SW480 (cell line): ENCODE results near the gene FAM81B.

ENCODE experiments used
- DNase-seq: peaks from one replicate; pipeline ENCODE4 v3.0.0-alpha.2; 2016; ENCODE audit warnings: low spot score

FAM81B gene

DNA sequence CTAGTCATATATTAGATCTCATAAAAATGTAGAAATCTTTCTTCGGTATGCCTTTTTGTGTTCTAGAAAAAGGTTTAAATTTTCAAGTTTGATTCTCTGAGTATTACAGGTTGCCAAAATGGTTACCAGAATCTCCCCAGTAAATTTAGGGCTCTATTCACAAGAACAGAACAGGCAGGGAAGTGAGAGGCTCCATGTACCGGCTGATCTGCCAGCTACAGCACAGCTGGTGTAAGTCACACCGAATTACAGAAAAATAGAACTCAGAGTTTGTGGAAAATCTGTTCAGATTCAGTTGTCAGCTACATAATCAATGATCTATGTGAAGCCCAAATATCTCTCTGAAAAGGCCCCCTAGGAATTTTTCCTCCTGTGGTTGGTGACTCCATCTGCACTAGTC, 10.5 kb downstream of the FAM81B start:
- no peak for DNase-seq

DNA sequence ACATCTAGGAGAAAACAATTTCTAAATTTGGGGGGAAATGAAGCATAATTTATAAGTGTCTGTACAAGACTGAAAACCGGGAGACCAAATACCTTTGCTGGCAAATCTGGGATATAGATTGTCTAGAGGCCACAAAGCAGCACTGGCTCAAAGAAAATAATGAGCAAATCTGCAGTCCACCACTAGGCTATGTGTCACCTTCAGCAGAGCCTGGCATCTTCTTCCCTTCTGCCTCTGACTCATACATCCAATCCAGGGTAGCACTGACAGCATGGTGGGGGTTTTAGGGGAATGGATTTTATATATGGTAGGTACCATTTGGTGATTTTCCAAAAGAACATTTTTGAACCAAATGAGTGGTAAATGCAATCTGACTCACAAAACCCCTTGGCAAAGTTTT, 12.8 kb downstream of the FAM81B start:
- peak; percentile 11 for DNase-seq

DNA sequence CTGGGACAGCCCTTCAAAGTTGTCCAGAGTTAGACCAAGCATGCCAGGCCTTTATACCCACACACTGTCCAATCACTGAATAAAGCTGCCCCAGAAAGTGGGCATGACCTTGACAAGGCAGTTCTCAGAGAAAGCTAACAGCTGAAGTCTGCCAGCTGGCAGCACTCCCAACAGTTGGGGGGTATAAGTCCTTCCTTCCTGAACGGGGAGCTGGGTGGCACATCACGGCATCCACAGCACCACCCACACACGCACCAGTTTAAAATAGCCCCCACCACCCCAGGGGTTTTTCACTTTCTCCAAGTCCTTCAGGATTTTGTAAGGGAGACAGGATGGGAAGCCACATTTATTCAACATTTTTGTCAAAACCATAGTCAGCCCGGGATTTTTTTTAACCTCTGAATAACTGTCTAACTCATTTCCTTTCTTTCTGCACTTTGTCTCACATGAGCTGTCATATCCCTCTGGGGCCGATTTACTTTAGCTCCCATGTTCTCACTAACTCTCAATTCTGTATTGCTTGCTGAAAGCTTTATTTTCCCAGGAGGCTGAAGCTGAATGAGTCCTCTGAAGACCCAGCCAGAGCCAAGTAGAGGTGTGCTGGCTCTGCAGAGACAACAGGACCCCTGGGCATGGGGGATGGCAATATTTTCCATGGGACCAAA, 15.4 kb downstream of the FAM81B start:
- no peak for DNase-seq

DNA sequence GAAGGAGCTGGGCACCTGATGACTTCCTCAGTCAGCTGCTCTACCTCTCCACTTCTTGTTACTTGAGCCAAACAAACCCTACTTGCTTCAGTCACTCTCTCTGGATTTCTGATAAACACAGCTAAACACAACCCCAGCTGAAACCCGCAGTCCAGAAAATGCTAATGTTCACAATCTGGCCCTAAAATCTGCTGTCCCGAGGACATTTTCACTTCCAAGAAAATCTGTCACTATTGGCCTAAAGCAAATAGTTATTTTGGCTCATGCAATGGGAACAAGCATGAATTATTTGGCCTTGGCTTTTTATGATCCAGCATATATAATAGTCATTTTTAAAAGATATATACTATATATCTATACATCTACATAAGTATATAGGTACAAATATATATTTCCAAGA, 19.1 kb downstream of the FAM81B start:
- DNase-seq = no peak

DNA sequence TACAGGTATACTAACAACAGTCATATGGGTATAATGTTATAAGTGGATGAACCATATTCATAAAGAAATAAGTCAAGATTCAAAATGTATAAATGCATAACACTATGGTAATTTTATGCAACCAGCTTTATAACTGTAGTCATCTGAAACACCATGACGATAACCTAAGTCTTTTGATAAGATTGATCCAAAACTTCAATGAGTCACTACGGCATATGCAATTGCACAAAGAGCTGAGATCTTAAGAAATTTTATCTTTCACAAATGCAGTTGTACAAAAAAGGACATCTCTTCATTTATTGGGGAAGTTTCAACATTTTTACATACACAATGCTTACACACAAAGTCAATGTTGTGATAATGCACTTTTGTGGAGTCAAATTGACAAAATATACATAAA, 20.3 kb downstream of the FAM81B start:
- no peak for DNase-seq

DNA sequence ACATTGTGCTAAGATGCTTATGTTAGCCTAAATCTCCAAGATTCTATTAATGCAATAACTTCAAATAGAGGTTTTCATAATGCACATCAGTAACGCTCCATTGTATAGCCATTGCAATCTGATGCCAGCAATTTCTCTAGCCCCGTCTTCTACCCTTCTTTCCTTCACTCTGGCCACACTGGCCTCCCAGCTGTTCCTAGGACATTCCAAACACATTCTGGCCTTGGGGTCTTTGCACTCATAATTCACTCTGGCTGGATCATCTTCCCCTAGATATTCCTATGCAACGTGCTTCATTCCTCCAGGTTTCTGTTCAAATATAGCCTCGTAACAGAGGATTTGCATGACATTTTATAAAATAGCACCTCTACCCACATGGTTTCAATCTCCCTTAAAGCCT, 23.3 kb downstream of the FAM81B start:
- no peak for DNase-seq

DNA sequence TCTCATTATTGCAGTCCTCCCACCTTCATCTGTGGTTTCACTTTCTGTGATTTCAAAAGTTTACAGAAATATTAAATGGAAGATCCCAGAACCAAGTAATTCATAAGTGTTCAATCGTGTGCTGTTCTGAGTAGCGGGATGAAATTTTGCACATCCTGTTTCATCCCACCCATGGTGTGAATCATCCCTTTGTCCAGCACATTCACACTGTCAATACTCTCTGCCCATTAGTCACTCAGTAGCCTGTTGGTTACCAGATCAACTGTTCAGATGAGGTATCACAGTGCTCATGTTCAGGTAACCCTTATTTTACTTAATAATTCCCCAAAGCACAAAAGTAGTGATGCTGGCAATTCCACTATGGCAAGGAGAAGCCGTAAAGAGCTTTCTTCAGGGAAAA, 26.8 kb downstream of the FAM81B start:
- no peak for DNase-seq

DNA sequence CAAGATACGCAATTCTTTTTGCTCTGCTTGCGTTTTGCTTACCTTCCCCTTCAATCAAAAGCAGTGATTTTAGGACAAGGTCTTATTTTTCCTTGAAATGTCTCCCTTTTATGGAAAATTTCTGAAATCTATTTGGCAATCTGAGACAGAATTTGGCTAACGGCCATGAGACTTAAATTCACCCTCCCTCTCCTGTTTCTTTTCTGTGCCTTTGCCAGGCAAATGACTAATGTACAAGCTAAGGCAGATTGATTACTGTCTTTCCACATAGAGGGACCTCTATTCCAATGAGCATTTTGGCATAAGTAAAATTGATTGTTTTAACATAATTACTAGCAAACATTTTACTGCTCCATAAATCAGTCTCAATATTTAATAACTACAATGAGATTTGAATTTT, 31.7 kb downstream of the FAM81B start:
- DNase-seq = no peak

DNA sequence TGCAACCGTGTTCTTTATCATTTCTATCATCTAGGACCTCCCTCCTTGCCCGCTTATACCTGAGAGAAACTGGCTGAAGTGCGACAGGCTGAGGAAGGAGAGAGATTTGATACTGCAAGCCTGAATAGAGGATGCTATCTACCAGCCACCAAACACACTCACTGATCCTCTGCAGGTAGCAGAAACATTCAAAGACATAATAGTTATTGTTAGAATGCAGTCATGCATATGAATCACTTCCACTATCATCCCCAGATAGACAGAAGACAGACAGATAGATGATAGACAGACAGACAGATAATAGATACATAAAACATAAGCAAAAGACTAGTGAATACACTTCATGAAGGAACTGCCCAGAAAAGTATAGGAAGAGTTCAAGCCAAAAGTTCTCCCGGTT, 32.9 kb downstream of the FAM81B start:
- DNase-seq = no peak

DNA sequence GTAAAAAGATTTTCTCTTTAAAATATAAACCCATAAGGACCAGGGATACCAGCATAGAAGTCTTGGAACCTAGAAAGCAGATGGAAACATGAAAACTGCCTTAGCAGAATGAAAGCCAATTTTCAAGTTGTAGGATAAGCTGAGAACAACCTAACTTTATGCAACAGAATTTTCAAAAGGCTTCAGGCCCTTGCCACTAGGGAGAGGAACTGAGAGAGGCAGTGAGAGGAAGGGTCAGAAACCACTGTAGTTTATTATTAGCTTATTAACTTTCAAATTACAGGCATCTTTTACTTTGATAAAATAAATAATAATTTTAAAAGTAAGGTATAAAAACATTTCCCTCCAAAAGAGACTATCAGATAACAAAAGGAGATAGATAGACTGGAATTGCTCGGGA, 33.4 kb downstream of the FAM81B start:
- DNase-seq = no peak

DNA sequence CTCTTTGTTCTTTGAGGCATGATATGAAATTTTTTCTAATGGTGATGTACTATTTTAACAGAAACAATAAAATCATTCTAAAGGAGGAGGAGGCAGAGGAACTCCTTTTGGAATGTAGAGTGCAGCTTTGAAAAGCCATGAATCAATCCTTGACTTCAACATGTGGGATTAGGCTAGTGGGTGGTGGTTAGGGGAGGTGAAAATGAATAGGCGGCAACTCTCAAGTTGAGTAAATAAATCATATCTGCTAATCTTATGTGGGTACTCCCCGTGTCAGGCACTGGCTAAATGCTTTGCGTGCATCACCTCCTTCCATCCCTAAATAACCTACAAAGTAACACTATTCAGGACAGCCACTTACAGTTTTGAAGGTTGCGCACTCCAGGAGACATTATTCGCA, 35.1 kb downstream of the FAM81B start:
- no peak for DNase-seq

DNA sequence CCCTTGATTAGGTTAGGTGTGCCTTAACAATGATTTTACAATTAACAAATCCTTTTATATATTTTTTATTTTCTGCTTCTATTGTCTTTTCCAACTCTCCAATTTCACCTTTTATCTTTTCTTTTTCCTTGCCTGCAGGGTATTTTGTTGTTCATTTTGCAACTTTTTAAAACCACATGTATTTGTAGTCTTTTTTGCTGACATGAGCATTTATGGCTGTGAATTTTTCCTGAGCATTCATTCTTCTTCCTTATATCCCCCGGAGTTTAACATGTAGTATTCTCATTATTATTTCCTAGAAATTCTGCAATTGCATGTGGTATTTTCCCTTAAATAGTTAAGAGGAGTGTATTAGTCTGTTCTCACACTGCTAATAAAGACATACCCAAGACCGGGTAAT, 41.6 kb downstream of the FAM81B start:
- DNase-seq = no peak

DNA sequence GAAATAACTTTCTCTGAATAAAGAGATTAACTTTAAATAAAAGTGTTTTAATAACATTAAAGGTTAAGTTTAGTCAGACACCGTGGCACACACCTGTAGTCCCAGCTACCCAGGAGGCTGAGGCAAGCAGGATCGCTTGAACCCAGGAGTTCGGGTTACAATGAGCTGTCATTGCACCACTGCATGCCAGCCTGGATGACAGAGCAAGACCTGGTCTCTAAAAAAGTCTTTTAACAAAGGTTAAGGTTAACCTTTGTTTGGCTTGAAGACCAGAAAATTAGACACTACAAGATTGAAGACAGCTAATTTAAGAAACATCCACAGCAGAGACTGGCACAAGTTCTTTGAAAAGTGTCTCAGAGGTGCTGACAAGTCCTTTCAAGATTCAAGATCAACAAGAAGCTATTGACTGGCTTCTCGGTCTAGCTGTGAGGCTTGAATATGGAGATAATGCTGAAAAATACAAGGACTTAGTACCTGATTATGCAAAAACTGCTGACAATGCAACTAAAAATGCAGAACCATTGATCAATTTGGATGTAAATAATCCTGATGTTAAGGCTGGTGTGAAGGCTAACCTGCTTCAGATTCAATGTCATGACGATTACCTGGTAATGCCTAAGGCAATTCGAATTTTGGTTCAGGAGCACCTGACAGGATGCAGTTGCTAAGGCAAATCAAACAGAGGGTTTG, 48.8 kb downstream of the FAM81B start:
- no peak for DNase-seq

DNA sequence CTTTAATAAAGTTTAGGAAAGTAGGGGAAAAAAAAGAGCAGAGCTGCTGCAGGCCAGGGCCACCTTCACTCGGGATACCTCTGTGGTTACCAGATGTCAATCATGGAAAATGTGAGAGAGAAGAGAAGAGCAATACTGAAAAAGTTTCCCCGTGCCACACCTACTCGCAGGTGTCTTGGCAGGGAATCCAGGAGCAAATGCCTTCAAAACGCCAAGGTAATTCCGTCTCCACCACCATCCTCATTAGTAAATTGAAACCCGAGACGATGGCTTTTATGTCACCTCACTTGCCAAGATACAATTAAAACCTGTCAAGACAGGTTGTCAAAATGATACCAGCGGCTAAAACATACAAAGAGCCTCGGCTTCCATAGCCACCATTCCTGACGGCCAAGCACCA, 49.7 kb downstream of the FAM81B start:
- no peak for DNase-seq

DNA sequence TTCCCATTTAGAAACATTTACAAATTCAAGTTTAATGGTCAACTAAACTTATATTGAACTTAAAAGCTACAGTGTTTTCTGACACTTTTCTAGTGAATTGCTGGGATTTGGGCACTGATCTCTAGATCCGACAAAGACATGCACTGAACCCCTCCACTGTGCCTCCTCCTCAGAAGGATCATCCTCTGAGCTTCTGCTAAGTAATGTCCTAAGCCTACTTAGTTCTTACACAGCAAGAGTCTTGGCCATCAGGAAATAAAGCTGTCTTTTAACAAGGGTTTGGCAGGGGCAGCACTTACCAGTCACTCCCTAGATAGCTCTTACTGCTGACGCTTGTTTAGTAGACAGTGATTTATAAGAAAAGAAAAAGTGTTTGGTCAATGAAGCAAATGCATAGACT, 50.5 kb downstream of the FAM81B start:
- no peak for DNase-seq

DNA sequence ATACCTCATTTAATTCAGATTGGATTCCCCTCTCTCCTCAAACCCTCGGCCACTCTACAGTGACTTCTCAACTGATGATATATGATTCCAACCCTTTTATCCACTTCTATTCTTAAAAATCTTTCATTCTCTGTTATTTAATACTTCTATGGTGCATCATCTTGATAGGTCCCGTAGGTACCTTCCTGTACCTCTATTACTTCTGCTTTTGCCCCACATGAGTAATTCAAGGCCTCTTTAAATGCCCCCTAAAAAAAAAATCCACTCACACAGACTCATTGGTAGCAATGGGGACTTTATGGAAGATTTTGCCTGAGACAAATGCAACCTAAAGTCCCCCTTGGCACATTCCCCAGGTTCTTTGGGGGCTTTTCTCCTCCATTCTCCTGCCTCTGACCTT, 54.3 kb downstream of the FAM81B start:
- no peak for DNase-seq

DNA sequence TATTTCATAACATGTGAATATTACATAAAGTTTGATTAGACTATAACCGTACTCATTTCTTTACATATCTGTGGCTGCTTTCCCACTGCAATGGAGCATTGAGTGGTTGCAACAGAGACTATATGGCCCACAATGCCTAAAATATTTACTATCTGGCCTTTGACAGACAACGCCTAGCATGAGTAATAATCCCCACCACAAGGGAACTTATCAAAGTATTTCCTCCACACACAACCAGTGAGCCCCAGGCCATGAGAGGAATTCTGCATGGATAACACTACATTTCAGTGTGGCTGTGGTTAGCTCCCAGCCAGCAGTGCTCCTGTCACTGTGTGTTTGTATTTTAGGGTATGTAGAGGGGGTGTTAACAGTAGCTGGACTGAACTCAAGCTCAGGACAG, 54.8 kb downstream of the FAM81B start:
- peak; percentile 94 for DNase-seq

DNA sequence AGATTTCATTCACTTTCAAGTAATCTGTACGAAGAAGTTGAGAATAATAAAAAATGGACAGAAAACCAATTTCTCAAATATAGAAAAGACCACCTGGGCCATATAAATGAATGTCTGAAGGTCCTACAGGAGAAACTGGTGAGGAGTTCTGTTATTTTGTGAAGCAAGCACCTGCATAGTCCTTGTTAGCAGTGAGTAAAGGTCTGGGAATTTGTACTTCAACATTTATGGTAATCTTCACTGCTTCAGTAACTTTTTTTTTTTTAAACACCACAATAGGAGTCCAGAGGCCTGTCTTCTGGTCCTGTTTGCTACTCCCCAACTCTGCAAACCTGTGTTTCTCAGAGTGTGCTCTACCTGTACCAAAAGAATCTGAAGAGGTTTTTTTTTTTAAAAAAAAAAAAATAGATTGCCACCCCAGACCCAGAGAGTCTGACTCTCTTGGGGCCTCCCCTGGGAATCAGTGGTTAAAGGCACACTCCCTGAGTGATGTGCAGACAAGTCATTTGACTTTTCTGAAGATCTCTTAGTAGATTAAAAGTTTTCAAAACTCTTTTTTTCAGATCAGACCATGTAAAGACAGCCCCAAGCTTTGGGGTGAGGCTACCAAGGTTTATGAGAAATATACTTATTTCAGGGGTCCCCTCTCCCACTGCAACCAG, 55.5 kb downstream of the FAM81B start:
- no peak for DNase-seq

DNA sequence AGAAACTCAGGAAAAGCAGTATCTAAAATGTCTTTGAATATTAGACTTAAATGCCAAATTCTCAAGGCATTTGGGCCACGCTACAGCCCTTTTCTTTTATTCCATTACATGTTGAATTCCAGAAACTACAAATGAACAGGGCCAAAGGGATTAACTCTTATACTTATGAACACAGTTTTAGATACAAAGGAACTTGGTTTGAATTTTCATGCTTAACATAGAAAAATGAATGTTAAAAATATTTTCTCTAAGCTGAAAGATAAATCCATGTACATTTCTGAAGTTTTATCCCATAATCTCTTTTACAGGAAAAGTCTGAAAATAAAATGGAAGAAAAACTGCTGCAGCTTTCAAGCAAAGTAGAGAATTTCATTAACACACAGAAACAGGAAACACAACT, 56.8 kb downstream of the FAM81B start:
- DNase-seq = no peak

DNA sequence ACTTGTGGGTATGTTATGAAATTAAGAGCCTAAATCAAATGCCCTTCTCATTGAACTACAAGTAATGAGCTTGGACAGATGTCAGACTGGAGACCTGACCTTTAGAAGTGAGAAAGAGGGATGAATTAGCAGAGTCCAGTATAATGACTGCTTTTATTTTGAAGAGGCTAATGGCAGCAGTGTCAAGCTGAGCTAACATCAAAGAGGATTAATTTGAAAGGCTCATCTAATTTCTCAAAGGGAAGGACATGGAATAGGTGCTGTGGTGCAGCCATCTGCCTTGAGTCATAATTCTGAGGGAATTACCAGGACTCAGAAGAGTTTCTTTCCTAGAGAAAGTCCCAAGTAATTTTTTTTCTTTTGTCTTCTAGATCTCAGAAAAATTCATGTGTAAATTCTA, 57.6 kb downstream of the FAM81B start:
- no peak for DNase-seq

DNA sequence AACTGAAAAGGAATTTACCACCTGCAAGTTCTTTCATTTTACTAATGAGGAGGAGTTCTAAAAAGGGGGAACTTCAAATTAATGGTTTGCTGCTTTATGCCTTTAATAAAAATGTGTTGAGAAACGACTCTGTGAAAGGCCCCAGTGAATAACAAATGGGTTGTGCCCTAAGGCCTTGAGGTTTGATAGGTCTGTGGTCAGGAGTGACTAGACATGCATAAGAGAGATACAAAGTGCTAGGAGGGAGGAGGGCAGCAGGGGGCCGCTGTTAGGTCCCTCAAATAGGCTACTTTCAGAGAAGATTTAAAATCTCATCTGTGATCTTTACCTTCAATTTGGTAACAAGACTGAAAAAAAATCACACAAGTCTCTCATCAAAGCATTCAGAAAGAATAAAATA, 58.3 kb downstream of the FAM81B start:
- no peak for DNase-seq

DNA sequence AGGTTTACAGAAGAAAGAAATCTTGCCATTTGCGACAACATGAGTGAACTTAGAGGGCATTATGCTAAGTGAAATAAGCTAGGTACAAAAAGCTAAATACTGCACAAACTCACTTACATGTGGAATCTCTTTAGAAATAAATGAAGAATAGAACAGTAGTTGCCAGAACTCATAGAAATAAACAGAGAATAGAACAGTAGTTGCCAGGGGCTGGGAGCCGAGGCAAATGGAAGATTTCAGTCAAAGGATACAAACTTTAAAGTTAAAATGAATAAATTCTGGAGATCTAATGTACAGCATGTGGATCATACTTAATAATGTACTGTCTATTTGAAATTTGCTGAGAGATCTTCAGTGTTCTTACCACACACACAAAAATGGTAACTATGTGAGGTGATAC, 63.4 kb downstream of the FAM81B start:
- no peak for DNase-seq

DNA sequence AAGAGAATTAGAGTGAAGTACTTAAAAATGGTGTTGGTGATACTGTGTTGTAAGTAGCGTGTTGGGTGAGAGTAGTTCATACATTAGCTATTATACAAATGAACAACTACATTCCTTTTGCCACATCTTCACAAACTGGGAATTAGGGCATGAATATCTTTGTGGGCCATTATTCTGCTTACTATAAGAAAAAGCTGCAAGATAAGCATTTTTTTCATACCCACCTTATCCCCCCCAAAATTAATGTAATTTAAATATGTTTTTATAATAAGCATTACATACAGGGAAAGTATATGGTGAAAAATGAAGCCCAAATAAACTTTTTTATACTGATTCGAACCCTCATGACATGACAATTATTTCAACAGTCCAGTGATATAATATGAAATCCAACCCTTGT, 69.5 kb downstream of the FAM81B start:
- no peak for DNase-seq

DNA sequence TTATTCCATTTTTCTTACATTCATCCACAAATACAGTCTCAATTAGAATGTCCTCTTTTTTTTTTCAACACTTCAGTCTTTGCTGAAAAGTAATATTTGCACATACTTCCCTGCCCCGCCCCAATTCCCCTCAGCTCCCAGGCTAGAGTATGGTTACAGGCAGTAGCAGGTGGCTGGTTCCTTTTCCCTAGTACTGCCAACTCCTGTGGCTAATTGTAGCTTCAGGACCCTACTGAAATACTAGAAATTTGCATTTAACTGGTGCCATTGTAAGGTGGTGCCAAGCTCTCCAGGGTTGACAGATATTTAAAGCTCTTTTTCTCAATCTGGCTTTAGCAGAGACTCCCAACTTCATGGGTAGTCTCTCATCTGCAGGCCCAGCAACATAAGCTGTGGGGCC, 80.3 kb downstream of the FAM81B start:
- DNase-seq = no peak
